OCI-LY1 (cell line): ENCODE results near the gene TCHP.

Experiments used
- EZH2 ChIP-seq: fragments of 200-600 bp; sonication (generic), shearing (Covaris generic); IDR thresholded peaks from 2 replicates; pipeline ENCODE4 v1.8.0; 2017; ENCODE audit warnings: borderline replicate concordance, mixed run types, mild to moderate bottlenecking, antibody characterized with exemption, low read length, moderate library complexity, mixed read lengths
- TF ChIP-seq, protein P1 (sequence below): fragments of 200-600 bp; sonication (generic), shearing (Covaris generic); IDR thresholded peaks from 2 replicates; pipeline ENCODE4 v1.5.1; 2017; ENCODE audit warnings: mild to moderate bottlenecking, antibody characterized with exemption, low read length, moderate library complexity, mixed read lengths

DNA sequence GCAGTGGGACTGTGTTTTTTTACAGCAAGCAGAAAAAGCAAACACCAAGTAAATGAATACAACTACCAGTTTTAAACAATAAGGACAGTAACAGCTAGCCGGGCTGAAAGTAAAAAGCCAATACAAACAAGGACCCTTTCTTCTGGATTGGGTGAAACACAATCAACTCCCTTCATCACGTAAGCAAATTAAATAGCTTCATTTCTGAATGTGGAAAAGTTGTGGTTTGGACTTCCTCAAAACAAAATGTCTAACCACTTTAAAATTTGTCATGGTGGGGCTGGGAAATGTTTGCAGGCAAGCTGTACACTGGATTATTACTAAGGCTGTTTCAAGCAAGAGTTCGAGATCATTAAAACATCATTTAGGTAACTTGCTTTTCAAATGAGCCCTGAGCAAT, 47.4 kb downstream of the TCHP start:
- no peak for TF ChIP-seq EZH2
- TF ChIP-seq, protein P1, sequence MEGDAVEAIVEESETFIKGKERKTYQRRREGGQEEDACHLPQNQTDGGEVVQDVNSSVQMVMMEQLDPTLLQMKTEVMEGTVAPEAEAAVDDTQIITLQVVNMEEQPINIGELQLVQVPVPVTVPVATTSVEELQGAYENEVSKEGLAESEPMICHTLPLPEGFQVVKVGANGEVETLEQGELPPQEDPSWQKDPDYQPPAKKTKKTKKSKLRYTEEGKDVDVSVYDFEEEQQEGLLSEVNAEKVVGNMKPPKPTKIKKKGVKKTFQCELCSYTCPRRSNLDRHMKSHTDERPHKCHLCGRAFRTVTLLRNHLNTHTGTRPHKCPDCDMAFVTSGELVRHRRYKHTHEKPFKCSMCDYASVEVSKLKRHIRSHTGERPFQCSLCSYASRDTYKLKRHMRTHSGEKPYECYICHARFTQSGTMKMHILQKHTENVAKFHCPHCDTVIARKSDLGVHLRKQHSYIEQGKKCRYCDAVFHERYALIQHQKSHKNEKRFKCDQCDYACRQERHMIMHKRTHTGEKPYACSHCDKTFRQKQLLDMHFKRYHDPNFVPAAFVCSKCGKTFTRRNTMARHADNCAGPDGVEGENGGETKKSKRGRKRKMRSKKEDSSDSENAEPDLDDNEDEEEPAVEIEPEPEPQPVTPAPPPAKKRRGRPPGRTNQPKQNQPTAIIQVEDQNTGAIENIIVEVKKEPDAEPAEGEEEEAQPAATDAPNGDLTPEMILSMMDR, result no peak
